Body of pancreas (tissue), 4 donors: ENCODE measurements around the gene CHN2.

Experiments used
- CTCF ChIP-seq, 7 experiments: fragments of 450-650 bp in 4 of 7; fragments of 200-600 bp in 3 of 7; sonication (generic) in 3 of 7; IDR thresholded peaks; one replicate each; pipeline ENCODE4 v1.5.1; 2016 to 2019; ENCODE audit warnings: antibody characterized with exemption in 7 of 7
- POLR2A ChIP-seq, 3 donors: fragments of 450-650 bp; IDR thresholded peaks; one replicate each; pipeline ENCODE4 v1.6.1; 2016; ENCODE audit warnings: antibody characterized with exemption in 3 of 3, mild to moderate bottlenecking in 2 of 3

DNA sequence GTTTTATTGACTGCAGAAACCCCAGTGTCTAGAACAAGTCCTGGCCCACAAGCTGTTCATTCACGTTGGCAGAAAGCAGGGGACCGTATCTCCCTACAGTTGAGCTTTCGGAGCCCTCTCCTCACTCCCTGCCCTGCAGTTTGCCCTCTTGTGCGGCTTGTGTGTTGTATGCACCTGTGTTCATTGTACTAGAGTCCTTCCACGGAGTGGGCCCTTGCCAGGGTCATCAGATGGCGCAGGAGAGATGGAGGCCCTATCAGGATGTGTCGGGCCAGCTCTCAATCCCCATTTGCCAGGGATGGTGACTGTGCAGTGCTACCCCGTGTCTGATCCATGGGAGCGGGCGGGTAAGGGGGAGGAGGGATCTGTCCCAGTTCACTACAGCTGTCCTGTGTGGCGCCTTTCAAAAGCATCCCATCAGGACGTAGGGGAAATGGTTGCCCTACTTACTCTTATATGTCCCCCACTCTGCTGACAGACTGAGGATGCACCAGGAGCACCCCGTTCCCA is 291.7 kb downstream of the CHN2 start:
- TF ChIP-seq CTCF (IDR thresholded peaks at IDR 0.05) (no peak), POLR2A (IDR thresholded peaks at IDR 0.05) (no peak)
